Posterior vena cava (tissue), 2 donors: ENCODE measurements around the gene JAG1. TPM values are rescaled to one million over a fixed set of nuclear protein-coding genes. Genes with fewer than 3 reads are reported as not detected.

Source experiments
- DNase-seq: peaks from one replicate; pipeline ENCODE4 v3.0.0-alpha.2; 2020; ENCODE audit warnings: low spot score
- intact Hi-C, 2 donors: fragments of 100-400 bp; cut with DNase I; formaldehyde crosslinking; loops; one replicate each; pipeline versions ENCODE4 v1.14.1 to v1.14.2; 2022 to 2023
- total RNA-seq, 2 donors: library from RNA; stranded (reverse); fragmentation: NEBNext Ultra II Directional; extraction: Animal tissue kit (Norgen Biotek cat#: 25700); gene quantifications; one replicate each; pipeline ENCODE4 v1.2.1, GENCODE V29; 2021
- donor health status: DM: yes; HTN: yes; CAD: no.
- donor health status: DM: yes; HTN: yes; CAD: no.

The JAG1 gene
- total RNA-seq, 2 donors from 2014 or later: 68.5 to 84.2 TPM

- no peak for DNase-seq
- intact Hi-C loops: loop anchor here (10.0 kb wide), 2 partner anchors 105 to 885 kb away; no protein-coding TSS in a partner anchor
Observed at GRCh38 chr20:10659651-10660601, 13.9 kb downstream of the JAG1 start.

DNA sequence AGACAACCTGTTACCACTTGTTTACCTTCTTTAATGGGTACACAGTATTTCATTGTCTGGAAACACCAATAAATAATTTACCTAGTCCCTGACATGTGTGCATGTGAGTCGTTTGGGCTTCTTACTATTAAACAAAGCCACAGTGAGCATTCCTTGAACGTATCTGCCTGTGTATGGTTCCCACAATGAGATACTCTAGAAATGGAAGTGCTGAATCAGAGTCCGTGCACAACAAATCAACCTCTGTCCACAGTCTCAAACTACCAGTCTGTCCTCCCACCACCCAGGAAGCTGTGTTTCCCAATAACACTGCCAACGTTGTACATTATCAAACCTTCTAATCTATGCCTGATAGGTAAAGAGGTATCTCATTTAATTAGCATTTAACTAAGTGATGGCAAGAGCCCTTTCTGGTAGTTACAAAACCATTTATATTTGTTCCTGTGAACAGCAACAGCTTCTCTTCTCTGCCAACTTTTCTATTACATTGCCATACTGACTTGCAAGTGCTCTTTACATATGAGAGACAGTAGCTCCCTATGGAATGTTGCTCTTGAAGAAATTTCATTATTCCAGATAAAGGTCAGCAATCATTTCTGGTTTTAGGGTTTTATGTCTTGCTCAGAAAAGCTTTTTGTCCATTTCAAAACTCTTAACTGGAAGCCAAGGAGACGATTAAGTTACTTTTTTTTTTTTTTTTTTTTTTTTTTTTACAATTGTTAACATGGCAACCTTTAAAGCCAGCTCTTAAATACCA lies 14.7 kb downstream of the JAG1 start:
- DNase-seq: no peak
- intact Hi-C loops: no loop called here

GRCh38 chr20:10658051-10658823 lies 15.6 kb downstream of the JAG1 start:
- intact Hi-C loops: no loop called here
- DNase-seq: no peak

GRCh38 chr20:10657453-10657852 lies 16.3 kb downstream of the JAG1 start:
- DNase-seq: no peak
- intact Hi-C loops: no loop called here

DNA sequence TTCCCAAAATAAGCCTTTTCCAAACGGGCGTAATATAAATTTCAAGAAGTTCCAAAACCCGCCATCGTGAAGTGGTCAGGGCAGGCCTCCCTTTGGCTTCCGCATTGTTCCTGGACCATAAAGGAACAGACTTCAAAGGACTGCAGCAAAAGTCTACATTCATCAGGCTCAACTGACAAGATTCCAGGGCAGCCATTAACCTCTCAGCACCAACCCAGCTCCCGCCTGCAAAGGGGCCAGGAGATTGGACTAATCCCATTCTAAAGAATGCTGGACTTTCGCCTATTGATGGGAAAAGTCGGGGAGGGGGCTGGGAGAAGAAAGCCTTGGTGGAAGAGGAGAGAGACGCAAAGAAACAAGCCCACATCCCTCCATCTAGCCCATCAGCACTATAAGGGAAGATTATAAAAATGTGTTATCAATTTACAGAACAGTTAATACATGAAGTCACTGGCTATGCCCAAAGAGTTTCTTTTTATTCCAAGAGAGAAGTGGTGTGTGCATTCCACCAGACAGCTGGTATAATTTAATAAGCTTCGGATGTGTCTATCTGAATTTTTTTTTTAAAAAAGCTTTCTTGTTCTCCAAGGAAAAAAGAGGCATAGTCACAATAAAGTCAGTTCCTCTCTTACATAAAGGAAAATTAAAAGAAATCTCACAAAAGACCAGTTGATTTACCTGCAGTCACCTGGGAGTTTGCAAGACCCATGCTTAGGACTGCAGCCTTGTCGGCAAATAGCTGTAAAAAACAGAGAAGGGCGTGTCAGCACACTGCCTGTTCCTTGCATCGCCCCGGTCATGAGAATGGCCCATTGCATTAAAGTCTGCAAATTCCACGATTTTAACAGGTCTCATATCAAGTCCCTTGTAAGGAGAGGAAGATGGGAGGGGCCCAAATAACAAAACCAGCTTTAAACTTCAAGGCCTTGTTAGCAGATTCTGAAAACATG lies 17.8 kb downstream of the JAG1 start:
- no peak for DNase-seq
- intact Hi-C loops: no loop called here

DNA sequence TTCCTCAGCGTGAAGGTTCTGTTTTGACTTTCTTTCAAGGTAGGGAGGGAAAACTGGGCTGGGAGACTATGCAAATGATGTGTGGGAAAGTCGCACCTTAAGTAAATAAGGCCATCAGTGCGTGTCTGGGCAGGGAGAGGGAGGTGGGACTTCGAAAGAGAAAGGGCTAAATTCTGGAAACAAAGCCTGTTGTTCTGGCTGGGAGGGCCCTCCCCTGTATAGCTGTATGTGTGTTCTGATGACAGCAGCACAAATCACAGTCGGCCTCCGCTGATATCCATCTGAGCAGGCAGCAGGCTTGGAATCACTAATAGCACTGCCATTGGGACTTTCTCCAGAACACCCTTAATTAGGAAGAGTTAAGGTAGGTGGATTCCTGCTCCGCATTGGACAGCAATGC lies 19.2 kb downstream of the JAG1 start:
- intact Hi-C loops: no loop called here
- DNase-seq: no peak

DNA sequence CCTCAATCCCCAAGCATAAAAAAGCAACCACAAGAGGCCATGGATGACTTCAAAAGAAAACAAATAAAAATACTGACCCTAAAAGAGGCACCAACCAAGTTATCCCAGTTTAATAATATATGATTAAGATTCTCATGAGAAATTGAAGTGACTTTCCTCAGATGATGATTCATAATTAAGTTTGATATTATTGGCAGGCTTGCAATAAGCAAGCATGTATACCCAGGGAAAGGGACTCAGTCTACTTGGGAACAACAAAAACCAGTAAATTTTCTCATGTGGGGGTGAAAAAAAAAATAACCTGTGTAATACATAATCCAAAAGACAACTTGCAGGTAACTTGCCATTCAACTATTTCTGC lies 19.6 kb downstream of the JAG1 start:
- intact Hi-C loops: no loop called here
- no peak for DNase-seq

- intact Hi-C loops: loop anchor here in 1 of 2 donors (1.0 kb wide), 1 partner anchor 27 kb away; no protein-coding TSS in a partner anchor
- no peak for DNase-seq
Observed at GRCh38 chr20:10653599-10654249, 20.1 kb downstream of the JAG1 start.

- intact Hi-C loops: loop anchor here in 1 of 2 donors (1.0 kb wide), 1 partner anchor 26 kb away; no protein-coding TSS in a partner anchor
- no peak for DNase-seq
Observed at GRCh38 chr20:10652660-10653261, 21.0 kb downstream of the JAG1 start.

DNA sequence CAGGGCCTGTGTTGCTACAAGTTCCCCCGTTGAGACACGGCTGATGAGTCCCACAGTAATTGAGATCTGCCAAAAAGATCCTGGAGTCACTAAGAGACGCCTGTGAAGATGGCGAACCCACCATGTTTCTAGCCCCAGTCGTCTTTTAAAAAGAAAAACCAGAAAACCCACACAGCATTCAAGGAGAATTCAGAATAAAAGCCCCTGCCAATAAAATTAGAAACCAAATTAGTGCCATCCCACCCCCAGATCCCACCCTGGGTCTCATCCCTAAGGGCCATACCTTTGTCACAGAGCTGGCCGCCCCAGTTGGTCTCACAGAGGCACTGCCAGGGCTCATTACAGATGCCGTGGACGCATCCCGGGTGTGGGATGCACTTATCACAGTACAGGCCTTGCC lies 21.6 kb downstream of the JAG1 start:
- intact Hi-C loops: no loop called here
- DNase-seq: no peak

DNA sequence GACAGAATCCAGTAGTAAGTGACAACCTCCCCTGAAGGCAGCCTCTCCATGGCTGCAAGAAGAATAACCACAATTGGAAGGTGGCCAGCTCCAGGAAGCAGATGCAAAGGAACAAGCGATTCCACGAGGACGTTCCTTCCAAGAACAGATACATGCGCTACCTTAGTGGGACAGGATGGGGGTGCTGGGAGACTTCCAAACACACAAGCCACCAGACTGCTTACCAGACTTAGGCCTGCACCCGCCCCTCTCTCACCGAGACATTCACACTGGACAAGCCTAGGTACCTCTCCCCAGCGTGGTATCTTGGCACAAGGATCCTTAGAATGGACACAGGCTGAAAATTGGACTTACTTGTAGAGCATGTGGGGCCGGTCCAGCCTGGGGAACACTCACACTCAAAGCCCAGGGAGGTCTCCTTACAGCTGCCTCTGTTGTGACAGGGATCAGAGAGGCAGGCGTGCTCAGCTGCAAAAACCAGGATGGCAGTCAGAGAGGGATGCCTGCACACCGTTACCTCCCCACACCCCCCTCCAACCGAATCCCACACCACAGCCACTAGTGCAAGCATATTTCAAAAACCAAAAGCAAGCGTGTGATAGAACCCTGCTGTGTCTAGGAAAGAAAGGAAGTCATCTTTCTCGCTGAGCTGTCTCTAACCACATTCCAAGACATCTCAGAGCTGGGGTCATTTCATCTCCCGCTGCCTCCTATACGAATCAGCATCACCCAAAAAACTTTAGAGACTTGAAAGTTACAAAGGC lies 22.4 kb downstream of the JAG1 start:
- intact Hi-C loops: no loop called here
- DNase-seq: no peak

DNA sequence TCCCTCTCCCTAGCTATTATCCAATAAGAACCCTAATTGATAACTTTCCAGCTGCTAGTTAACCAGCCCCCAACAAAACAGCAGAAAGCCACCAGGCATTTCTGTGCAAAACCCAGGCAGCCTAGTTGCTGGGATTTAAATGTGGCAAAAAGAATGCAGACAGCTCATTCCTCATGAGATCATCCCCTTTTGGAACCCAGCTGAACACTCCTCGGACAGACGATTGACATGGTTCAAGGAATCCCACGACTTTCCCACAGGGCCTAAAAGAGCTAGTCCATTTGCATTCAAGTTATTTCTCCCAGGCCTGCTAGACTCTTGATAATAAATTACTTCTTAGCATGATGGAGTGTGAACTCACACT lies 24.0 kb downstream of the JAG1 start:
- intact Hi-C loops: no loop called here
- DNase-seq: no peak

GRCh38 chr20:10649080-10649796 lies 24.6 kb downstream of the JAG1 start:
- no peak for DNase-seq

DNA sequence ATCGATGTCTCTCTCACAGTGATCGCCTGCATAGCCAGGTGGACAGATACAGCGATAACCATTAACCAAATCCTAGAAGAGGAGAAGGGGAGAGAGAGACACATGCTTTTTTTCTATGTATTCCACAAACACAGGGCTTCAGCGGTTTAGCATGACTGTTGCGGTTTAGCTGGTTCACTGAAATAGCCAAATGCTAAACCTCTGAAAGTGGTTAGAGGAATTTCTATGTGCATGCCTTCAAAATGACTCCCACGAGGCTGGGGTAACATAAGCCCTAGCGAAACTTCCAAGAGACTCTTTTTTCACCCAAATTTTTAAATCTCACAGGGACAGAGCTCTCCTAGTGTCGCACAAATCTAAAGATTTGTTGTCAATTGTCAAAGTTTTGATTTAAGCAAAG lies 25.1 kb downstream of the JAG1 start:
- no peak for DNase-seq
- intact Hi-C loops: no loop called here

More at GRCh38 chr20:10649080-10649796, 24.6 kb downstream of the JAG1 start:
- intact Hi-C loops: no loop called here

- intact Hi-C loops: no loop called here
- DNase-seq: no peak
Observed at GRCh38 chr20:10647909-10648308, 25.9 kb downstream of the JAG1 start.

GRCh38 chr20:10647471-10647870 lies 26.3 kb downstream of the JAG1 start:
- DNase-seq: no peak
- intact Hi-C loops: no loop called here
